MM.1S (cell line): ENCODE measurements around the gene ADGRE3.
A peak's percentile ranks its signal among the peaks of the same experiment; 100 is the strongest.

Experiments used
- DNase-seq: peaks from one replicate; pipeline ENCODE4 v3.0.0-alpha.2; 2015
- H2AFZ ChIP-seq: fragments of 300-600 bp; sonication (generic); 2 replicates; pipeline ENCODE4 v1.6.0; 2016; ENCODE audit warnings: antibody characterized with exemption, low read length
- H3F3A ChIP-seq: fragments of 300-600 bp; sonication (generic); 2 replicates; pipeline ENCODE4 v1.6.1; 2016; ENCODE audit warnings: mild to moderate bottlenecking, antibody characterized with exemption, low read length, moderate library complexity, mixed read lengths; ENCODE audit not compliant: insufficient read depth
- H3K27ac ChIP-seq: fragments of 300-600 bp; sonication (generic); 2 replicates; pipeline ENCODE4 v1.5.1; 2016; ENCODE audit warnings: mild to moderate bottlenecking, low read length
- H3K27me3 ChIP-seq: fragments of 300-600 bp; sonication (generic); replicated peaks from 2 replicates; pipeline ENCODE4 v1.6.0; 2016; ENCODE audit warnings: low read length; ENCODE audit not compliant: insufficient read depth
- H3K36me3 ChIP-seq: fragments of 300-600 bp; sonication (generic); replicated peaks from 2 replicates; pipeline ENCODE4 v1.6.1; 2016; ENCODE audit warnings: mild to moderate bottlenecking, low read length, mixed read lengths; ENCODE audit not compliant: insufficient read depth
- H3K4me1 ChIP-seq: fragments of 300-600 bp; sonication (generic); 2 replicates; pipeline ENCODE4 v1.6.1; 2016; ENCODE audit warnings: low read length, mixed read lengths
- H3K4me2 ChIP-seq: fragments of 300-600 bp; sonication (generic); 2 replicates; pipeline ENCODE4 v1.6.0; 2016; ENCODE audit warnings: low read depth, low read length
- H3K4me3 ChIP-seq: fragments of 300-600 bp; sonication (generic); 2 replicates; pipeline ENCODE4 v1.5.1; 2016; ENCODE audit warnings: low read length, mixed read lengths
- H3K79me2 ChIP-seq: fragments of 300-600 bp; sonication (generic); 2 replicates; pipeline ENCODE4 v1.6.1; 2016; ENCODE audit warnings: mixed run types, low read length, mixed read lengths
- H3K9ac ChIP-seq: fragments of 300-600 bp; sonication (generic); 2 replicates; pipeline ENCODE4 v1.6.1; 2016; ENCODE audit warnings: low read length, mixed read lengths
- H3K9me2 ChIP-seq: fragments of 300-600 bp; sonication (generic); replicated peaks from 2 replicates; pipeline ENCODE4 v1.6.1; 2016; ENCODE audit warnings: mild to moderate bottlenecking, low read length, mixed read lengths; ENCODE audit not compliant: insufficient read depth
- H3K9me3 ChIP-seq: fragments of 300-600 bp; sonication (generic); replicated peaks from 2 replicates; pipeline ENCODE4 v1.6.1; 2016; ENCODE audit warnings: mild to moderate bottlenecking, low read length, mixed read lengths; ENCODE audit not compliant: insufficient read depth
- H4K20me1 ChIP-seq: fragments of 300-600 bp; sonication (generic); 2 replicates; pipeline ENCODE4 v1.6.1; 2016; ENCODE audit warnings: mild to moderate bottlenecking, low read length, moderate library complexity, mixed read lengths; ENCODE audit not compliant: insufficient read depth
- EZH2 ChIP-seq: fragments of 300-600 bp; sonication (generic); optimal IDR thresholded peaks from 2 replicates; pipeline ENCODE3; 2017; ENCODE audit warnings: low read depth, mild to moderate bottlenecking, antibody characterized with exemption, low read length, mixed read lengths
- EZH2phosphoT487 ChIP-seq: fragments of 300-600 bp; sonication (generic); IDR thresholded peaks from 2 replicates; pipeline ENCODE4 v1.6.1; 2018; ENCODE audit warnings: antibody characterized with exemption, low read length
- TF ChIP-seq, protein P1 (sequence below): fragments of 300-600 bp; sonication (generic); IDR thresholded peaks from 2 replicates; pipeline ENCODE4 v1.5.1; 2016; ENCODE audit warnings: antibody characterized with exemption, low read length, mixed read lengths

The ADGRE3 gene

DNA sequence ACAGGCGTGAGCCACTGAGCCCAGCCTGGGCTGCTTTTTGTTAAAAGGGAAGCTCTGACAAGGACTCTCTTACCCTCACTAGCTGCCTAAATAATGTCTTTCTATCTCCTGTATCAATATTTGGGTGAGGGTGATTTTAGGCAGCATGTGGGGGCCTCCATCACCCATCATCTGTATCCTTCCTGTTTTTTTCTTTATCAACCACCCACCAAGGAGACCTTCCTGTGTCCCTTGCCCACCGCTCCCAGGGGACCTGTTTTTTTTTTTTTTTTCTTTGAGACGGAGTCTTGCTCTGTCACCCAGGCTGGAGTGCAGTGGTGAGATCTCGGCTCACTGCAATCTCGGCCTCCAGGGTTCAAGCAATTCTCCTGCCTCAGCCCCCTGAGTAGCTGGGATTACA is 97.4 kb downstream of the ADGRE3 start:
- H3K79me2 ChIP-seq = no peaks in the 10 kb centered on the region
- no peak overlapping the region for H3K4me3 ChIP-seq
- no peak overlapping the region for H3K9ac ChIP-seq
- H3K4me1 ChIP-seq = no peaks in the 10 kb centered on the region
- H3K4me2 ChIP-seq = no peak overlapping the region
- no peaks in the 10 kb centered on the region for H4K20me1 ChIP-seq
- H3K27me3 ChIP-seq = peaks cover 31% of the 10 kb centered on the region
- TF ChIP-seq EZH2 (no peak), EZH2phosphoT487 (no peak)
- TF ChIP-seq, protein P1, sequence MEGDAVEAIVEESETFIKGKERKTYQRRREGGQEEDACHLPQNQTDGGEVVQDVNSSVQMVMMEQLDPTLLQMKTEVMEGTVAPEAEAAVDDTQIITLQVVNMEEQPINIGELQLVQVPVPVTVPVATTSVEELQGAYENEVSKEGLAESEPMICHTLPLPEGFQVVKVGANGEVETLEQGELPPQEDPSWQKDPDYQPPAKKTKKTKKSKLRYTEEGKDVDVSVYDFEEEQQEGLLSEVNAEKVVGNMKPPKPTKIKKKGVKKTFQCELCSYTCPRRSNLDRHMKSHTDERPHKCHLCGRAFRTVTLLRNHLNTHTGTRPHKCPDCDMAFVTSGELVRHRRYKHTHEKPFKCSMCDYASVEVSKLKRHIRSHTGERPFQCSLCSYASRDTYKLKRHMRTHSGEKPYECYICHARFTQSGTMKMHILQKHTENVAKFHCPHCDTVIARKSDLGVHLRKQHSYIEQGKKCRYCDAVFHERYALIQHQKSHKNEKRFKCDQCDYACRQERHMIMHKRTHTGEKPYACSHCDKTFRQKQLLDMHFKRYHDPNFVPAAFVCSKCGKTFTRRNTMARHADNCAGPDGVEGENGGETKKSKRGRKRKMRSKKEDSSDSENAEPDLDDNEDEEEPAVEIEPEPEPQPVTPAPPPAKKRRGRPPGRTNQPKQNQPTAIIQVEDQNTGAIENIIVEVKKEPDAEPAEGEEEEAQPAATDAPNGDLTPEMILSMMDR = no peak
- H3K36me3 ChIP-seq = no peaks in the 10 kb centered on the region
- H3F3A ChIP-seq = no peaks in the 10 kb centered on the region
- H2AFZ ChIP-seq = no peak overlapping the region
- no peak overlapping the region for H3K27ac ChIP-seq
- H3K9me2 ChIP-seq = no peaks in the 10 kb centered on the region
- H3K9me3 ChIP-seq = no peaks in the 10 kb centered on the region
- no peak for DNase-seq

GRCh38 chr19:14576363-14576762 is 98.3 kb downstream of the ADGRE3 start:
- Histone ChIP-seq H3K4me2 (no peak overlapping the region), H3F3A (no peaks in the 10 kb centered on the region), H3K4me1 (no peaks in the 10 kb centered on the region), H3K4me3 (no peak overlapping the region), H3K79me2 (peaks cover 5% of the 10 kb centered on the region), H3K27ac (no peak overlapping the region), H3K36me3 (no peaks in the 10 kb centered on the region), H4K20me1 (no peaks in the 10 kb centered on the region), H2AFZ (no peak overlapping the region), H3K9me2 (no peaks in the 10 kb centered on the region), H3K9ac (no peak overlapping the region), H3K27me3 (peaks cover 30% of the 10 kb centered on the region), H3K9me3 (no peaks in the 10 kb centered on the region)
- no peak for TF ChIP-seq EZH2phosphoT487
- TF ChIP-seq, protein P1 = no peak
- TF ChIP-seq EZH2 = no peak
- no peak for DNase-seq

DNA sequence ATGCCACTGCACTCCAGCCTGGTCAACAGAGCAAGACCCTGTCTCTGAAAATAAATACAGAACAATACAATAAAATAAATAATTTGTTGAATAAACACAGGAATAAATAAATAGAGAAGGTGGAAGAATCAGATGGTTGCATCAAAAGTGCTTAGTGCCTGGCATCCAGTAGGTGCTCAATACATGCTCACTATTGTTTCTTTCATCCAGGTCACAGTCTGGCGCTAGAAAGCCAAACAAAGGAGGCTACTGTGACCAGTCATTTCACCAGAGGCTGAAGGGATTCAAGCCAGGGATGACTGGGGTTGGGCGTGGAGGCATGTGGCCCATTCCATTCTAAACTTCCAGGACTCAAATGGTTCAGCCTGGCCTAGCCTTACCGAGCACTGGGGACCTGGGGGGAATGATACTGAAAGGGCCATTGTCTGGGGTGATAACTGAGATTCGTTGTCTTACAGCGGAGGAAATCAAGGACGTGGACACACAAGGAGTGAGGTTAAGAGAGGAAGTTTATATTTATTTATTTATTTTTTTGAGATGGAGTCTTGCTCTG is 99.1 kb downstream of the ADGRE3 start:
- no peaks in the 10 kb centered on the region for H4K20me1 ChIP-seq
- no peaks in the 10 kb centered on the region for H3K9me2 ChIP-seq
- H3F3A ChIP-seq = no peaks in the 10 kb centered on the region
- H3K4me1 ChIP-seq = peaks cover 6% of the 10 kb centered on the region; the same call in 1 of the 2 replicates
- no peaks in the 10 kb centered on the region for H3K36me3 ChIP-seq
- no peak for TF ChIP-seq EZH2
- TF ChIP-seq EZH2phosphoT487 = no peak
- H3K4me2 ChIP-seq = no peak overlapping the region
- H3K9ac ChIP-seq = no peak overlapping the region
- H2AFZ ChIP-seq = no peak overlapping the region
- no peak overlapping the region for H3K27ac ChIP-seq
- DNase-seq = no peak
- H3K79me2 ChIP-seq = peaks cover 13% of the 10 kb centered on the region
- no peak overlapping the region for H3K4me3 ChIP-seq
- H3K9me3 ChIP-seq = no peaks in the 10 kb centered on the region
- H3K27me3 ChIP-seq = peaks cover 22% of the 10 kb centered on the region

GRCh38 chr19:14571695-14572490 is 102.8 kb downstream of the ADGRE3 start, which contains the start of gene NDUFB7:
Gene NDUFB7 (minus strand): TSS chr19:14572066. CDS start chr19:14572000, 66 bp downstream.
- H3F3A ChIP-seq = no peaks in the 10 kb centered on the region
- H3K27me3 ChIP-seq = peaks cover 4% of the 10 kb centered on the region; the same call in 1 of the 2 replicates
- H3K27ac ChIP-seq = peak within 1 kb of the TSS; percentile 60; the same call in 1 of the 2 replicates
- H3K4me3 ChIP-seq = peak within 1 kb of the TSS; percentile 87
- no peaks in the 10 kb centered on the region for H4K20me1 ChIP-seq
- no peaks in the 10 kb centered on the region for H3K36me3 ChIP-seq
- no peaks in the 10 kb centered on the region for H3K9me3 ChIP-seq
- peak within 1 kb of the TSS; percentile 92 for H3K4me2 ChIP-seq
- H2AFZ ChIP-seq = peak within 1 kb of the TSS; percentile 79
- peaks cover 29% of the 10 kb centered on the region for H3K79me2 ChIP-seq
- H3K4me1 ChIP-seq = peaks cover 7% of the 10 kb centered on the region; the same call in 1 of the 2 replicates
- H3K9me2 ChIP-seq = no peaks in the 10 kb centered on the region
- H3K9ac ChIP-seq = peak within 1 kb of the TSS; percentile 76
- peak; percentile 97 for DNase-seq
- TF ChIP-seq, protein P1 = peak; percentile 91
- TF ChIP-seq EZH2phosphoT487 (no peak), EZH2 (no peak)
